GM12875 (cell line): ENCODE data around the gene IFFO2.

Experiments used
- H3K4me3 ChIP-seq: one replicate; pipeline ENCODE4 v1.5.1; 2011; ENCODE audit warnings: low read depth, low read length, control low read depth
- TF ChIP-seq, protein P1 (sequence below): IDR thresholded peaks from 2 replicates; pipeline ENCODE4 v1.5.1; 2011; ENCODE audit warnings: low read depth, mild to moderate bottlenecking, control low read depth, inconsistent platforms, low read length, moderate library complexity, borderline replicate concordance; ENCODE audit not compliant: insufficient read depth

IFFO2 gene

GRCh38 chr1:18881642-18882431 is 74.6 kb downstream of the IFFO2 start:
- TF ChIP-seq, protein P1, sequence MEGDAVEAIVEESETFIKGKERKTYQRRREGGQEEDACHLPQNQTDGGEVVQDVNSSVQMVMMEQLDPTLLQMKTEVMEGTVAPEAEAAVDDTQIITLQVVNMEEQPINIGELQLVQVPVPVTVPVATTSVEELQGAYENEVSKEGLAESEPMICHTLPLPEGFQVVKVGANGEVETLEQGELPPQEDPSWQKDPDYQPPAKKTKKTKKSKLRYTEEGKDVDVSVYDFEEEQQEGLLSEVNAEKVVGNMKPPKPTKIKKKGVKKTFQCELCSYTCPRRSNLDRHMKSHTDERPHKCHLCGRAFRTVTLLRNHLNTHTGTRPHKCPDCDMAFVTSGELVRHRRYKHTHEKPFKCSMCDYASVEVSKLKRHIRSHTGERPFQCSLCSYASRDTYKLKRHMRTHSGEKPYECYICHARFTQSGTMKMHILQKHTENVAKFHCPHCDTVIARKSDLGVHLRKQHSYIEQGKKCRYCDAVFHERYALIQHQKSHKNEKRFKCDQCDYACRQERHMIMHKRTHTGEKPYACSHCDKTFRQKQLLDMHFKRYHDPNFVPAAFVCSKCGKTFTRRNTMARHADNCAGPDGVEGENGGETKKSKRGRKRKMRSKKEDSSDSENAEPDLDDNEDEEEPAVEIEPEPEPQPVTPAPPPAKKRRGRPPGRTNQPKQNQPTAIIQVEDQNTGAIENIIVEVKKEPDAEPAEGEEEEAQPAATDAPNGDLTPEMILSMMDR = no peak
- H3K4me3 ChIP-seq = no peak overlapping the region

DNA sequence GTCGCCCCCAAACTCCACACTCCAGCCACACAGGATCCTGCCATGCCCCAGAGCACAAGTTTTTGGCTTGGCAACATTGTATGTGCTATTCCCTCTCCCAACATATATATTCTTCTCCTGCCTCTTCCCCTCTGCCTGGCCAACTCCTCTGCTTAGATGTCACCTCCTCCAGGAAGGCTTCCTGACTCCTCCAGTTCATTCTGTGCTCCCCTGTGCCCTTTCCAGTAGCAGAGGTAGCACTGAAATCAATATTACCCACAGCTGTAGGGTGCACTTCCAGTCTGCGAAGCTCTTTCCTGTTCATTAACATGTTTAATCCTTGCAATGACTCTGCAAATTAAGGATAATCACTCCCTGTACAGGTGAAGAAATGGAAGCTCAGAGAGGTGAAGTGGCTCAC is 75.3 kb downstream of the IFFO2 start:
- TF ChIP-seq, protein P1 = no peak
- no peak overlapping the region for H3K4me3 ChIP-seq

GRCh38 chr1:18880585-18880984 is 75.9 kb downstream of the IFFO2 start:
- H3K4me3 ChIP-seq = no peak overlapping the region
- TF ChIP-seq, protein P1 = no peak

- TF ChIP-seq, protein P1 = no peak
- no peak overlapping the region for H3K4me3 ChIP-seq
These were observed 76.6 kb downstream of the IFFO2 start for GRCh38 chr1:18879791-18880309.

DNA sequence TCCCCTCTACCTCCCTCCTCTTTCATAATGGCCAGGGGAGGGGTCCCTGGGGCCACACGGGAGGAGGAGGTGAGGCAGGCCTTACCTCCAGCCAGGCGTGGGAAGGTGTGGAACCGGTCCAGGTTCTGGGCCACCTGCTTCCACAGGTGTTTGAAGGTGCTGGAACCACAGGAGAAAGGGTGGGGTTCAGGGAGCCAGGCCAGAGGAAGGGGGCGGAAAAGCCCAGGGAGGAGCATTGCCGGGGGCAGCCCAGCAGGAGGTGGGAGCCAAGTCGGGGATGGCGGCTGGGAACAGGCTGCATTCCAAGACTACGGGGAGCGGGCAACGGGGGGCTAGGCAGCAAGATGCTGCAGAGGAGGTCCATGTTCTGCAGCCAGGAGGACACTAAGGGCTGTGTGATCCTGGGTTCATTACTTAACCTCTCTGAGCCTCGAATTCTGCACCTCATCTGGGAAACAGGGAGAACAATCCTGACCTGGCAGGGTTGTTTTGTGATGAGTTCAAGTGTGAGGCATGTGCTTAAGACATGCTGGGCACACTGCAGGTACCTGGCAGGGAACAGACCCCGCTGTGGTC is 77.2 kb downstream of the IFFO2 start:
- H3K4me3 ChIP-seq = no peak overlapping the region
- TF ChIP-seq, protein P1 = no peak

DNA sequence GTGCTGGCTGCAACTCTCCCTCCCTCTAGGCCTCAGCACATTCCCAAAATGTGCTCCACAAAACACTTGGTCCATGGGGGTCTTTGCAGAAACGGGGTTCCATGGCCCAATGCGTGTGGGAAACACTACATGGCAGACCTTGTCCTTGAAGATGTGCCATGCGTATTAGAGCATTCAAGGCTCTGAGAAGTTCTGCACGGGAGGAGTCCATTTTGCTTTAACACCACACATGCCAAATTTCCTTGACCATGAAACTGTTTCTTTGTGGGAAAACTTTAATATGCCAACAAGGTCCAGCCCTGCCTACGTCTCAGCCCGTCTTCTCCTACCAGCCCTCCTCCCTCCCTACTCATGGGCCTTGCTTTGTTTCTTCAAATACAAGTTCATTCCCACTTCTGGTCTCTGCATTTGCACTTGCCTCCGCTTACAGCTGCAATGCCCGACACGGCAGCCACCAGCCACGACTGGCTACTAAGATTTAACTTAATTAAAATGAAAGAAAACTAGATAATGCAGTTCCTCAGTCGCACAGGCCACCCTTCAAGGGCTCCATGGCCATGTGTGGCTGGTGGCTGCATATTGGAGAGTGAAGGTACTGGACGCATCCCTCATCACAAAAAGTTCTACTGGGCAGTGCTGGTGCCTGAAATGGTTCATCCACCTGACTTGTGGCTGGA is 77.8 kb downstream of the IFFO2 start:
- TF ChIP-seq, protein P1 = no peak

GRCh38 chr1:18877282-18877681 is 79.2 kb downstream of the IFFO2 start:
- H3K4me3 ChIP-seq = no peak overlapping the region
- TF ChIP-seq, protein P1 = no peak

More for the DNA sequence above, 77.8 kb downstream of the IFFO2 start:
- H3K4me3 ChIP-seq = no peak overlapping the region
